Gastroesophageal sphincter (tissue), 4 donors: ENCODE results near the gene BCDIN3D. TPM values are rescaled to one million over a fixed set of nuclear protein-coding genes. Genes with fewer than 3 reads are reported as not detected.

Source experiments
- ATAC-seq: fragments of 150-250 bp; one replicate; pipeline ENCODE4 v1.9.1; 2016; ENCODE audit warnings: mild to moderate bottlenecking, moderate library complexity
- H3K27ac ChIP-seq, 4 donors: fragments of 200-600 bp; sonication (generic) in 3 of 4; 1 replicate in 3 of 4; 2 replicates in 1 of 4; pipeline ENCODE4 v1.5.1; 2016 to 2019
- H3K27me3 ChIP-seq: fragments of 200-600 bp; sonication (generic); one replicate; pipeline ENCODE4 v1.5.1; 2019
- H3K36me3 ChIP-seq, 2 donors: fragments of 200-600 bp; sonication (generic); one replicate each; pipeline ENCODE4 v1.5.1; 2019; ENCODE audit warnings: control low read depth in 1 of 2
- H3K4me1 ChIP-seq, 3 donors: fragments of 200-600 bp; sonication (generic); 1 replicate in 2 of 3; 2 replicates in 1 of 3; pipeline ENCODE4 v1.5.1; 2016 to 2019; ENCODE audit warnings: control low read depth in 2 of 3
- H3K4me3 ChIP-seq, 2 donors: fragments of 200-600 bp; sonication (generic); one replicate each; pipeline ENCODE4 v1.5.1; 2019; ENCODE audit warnings: mild to moderate bottlenecking in 1 of 2, moderate library complexity in 1 of 2
- H3K9me3 ChIP-seq, 3 donors: fragments of 200-600 bp; sonication (generic); one replicate each; pipeline ENCODE4 v1.5.1; 2017 to 2019; ENCODE audit warnings: control low read depth in 2 of 3
- CTCF ChIP-seq, 4 experiments: fragments of 200-600 bp in 2 of 4; fragments of 450-650 bp in 2 of 4; sonication (generic) in 1 of 4; IDR thresholded peaks; one replicate each; pipeline ENCODE4 v1.5.1; 2017 to 2019; ENCODE audit warnings: antibody characterized with exemption in 4 of 4, mild to moderate bottlenecking in 2 of 4, moderate library complexity in 2 of 4
- EP300 ChIP-seq: sonication (generic); formaldehyde crosslinking; IDR thresholded peaks from one replicate; pipeline ENCODE4 v1.6.1; 2017; ENCODE audit warnings: antibody characterized with exemption, mild to moderate bottlenecking
- POLR2A ChIP-seq, 2 donors: fragments of 450-650 bp; IDR thresholded peaks; one replicate each; pipeline ENCODE4 v1.6.1; 2017; ENCODE audit warnings: antibody characterized with exemption in 2 of 2, mild to moderate bottlenecking in 2 of 2, moderate library complexity in 1 of 2
- POLR2AphosphoS5 ChIP-seq: sonication (generic); formaldehyde crosslinking; IDR thresholded peaks from one replicate; pipeline ENCODE4 v1.6.1; 2017; ENCODE audit warnings: antibody characterized with exemption
- whole genome bisulfite sequencing, 2 donors: methylation state at CpG; one replicate each; pipeline ENCODE4 v1.1.5; 2018; ENCODE audit warnings: low coverage in 1 of 2; 5-methylcytosine and 5-hydroxymethylcytosine counted together
- total RNA-seq, 4 donors: library from RNA; depleted of rRNA; stranded (reverse); fragments of >200 nt; gene quantifications; one replicate each; pipeline ENCODE4 v1.1.0, GENCODE V29; 2016

Gene BCDIN3D
- total RNA-seq, 4 donors from 2014 or later, result 2.6 to 4.7 (median 3.4) TPM

GRCh38 chr12:49808686-49809380 is 34.1 kb downstream of the BCDIN3D start:
- H3K36me3 ChIP-seq, result peaks cover 0 to 29% of the 10 kb centered on the region in 2 donors
- H3K9me3 ChIP-seq, result no peaks in the 10 kb centered on the region
- WGBS, 2 donors, result 40% methylated on average over 2 of the region's 14 CpGs; no CpG with 5 or more reads in 1 of the 2 donors
- ATAC-seq, result peak; percentile 66
- peak overlapping the region in 3 of 4 donors; percentile 81 to 89 (median 86) for H3K27ac ChIP-seq
- H3K4me3 ChIP-seq, result peak overlapping the region in 1 of 2 donors; percentile 30
- peaks cover 0 to 41% (median 12%) of the 10 kb centered on the region in 3 donors for H3K4me1 ChIP-seq
- TF ChIP-seq POLR2A (IDR thresholded peaks at IDR 0.05) (no peak), CTCF (IDR thresholded peaks at IDR 0.05) (no peak), POLR2AphosphoS5 (no peak), EP300 (no peak)
- H3K27me3 ChIP-seq, result no peaks in the 10 kb centered on the region

- Histone ChIP-seq H3K4me3 (no peak overlapping the region), H3K27me3 (no peaks in the 10 kb centered on the region), H3K27ac (peak overlapping the region in 3 of 4 donors; percentile 81 to 89 (median 86)), H3K36me3 (peaks cover 0 to 36% of the 10 kb centered on the region in 2 donors), H3K9me3 (no peaks in the 10 kb centered on the region), H3K4me1 (peaks cover 0 to 41% (median 12%) of the 10 kb centered on the region in 3 donors)
- TF ChIP-seq POLR2A (IDR thresholded peaks at IDR 0.05) (no peak), EP300 (no peak), POLR2AphosphoS5 (no peak), CTCF (IDR thresholded peaks at IDR 0.05) (no peak)
- no peak for ATAC-seq
- WGBS, 2 donors, result 73 to 83% methylated on average over 1 to 4 of the region's 12 CpGs
Measured at GRCh38 chr12:49807991-49808580, 34.8 kb downstream of the BCDIN3D start.

GRCh38 chr12:49806877-49807276 is 36.0 kb downstream of the BCDIN3D start:
- H3K27me3 ChIP-seq, result no peaks in the 10 kb centered on the region
- peaks cover 0 to 41% (median 12%) of the 10 kb centered on the region in 3 donors for H3K4me1 ChIP-seq
- ATAC-seq, result no peak
- H3K9me3 ChIP-seq, result no peaks in the 10 kb centered on the region
- H3K36me3 ChIP-seq, result peaks cover 0 to 48% of the 10 kb centered on the region in 2 donors
- WGBS, 2 donors, result 88 to 97% methylated on average over 4 to 5 of the region's 7 CpGs
- no peak for TF ChIP-seq POLR2A (IDR thresholded peaks at IDR 0.05)
- no peak for TF ChIP-seq CTCF (IDR thresholded peaks at IDR 0.05)
- TF ChIP-seq POLR2AphosphoS5, result no peak
- TF ChIP-seq EP300, result no peak
- H3K4me3 ChIP-seq, result no peak overlapping the region
- peak overlapping the region in 1 of 4 donors; percentile 16 for H3K27ac ChIP-seq

GRCh38 chr12:49806321-49806813 is 36.5 kb downstream of the BCDIN3D start:
- no peak overlapping the region for H3K27ac ChIP-seq

More at GRCh38 chr12:49806321-49806813, 36.5 kb downstream of the BCDIN3D start:
- ATAC-seq, result no peak
- peaks cover 0 to 54% of the 10 kb centered on the region in 2 donors for H3K36me3 ChIP-seq
- H3K27me3 ChIP-seq, result no peaks in the 10 kb centered on the region
- no peaks in the 10 kb centered on the region for H3K9me3 ChIP-seq
- no peak for TF ChIP-seq EP300
- TF ChIP-seq POLR2AphosphoS5, result no peak
- no peak for TF ChIP-seq CTCF (IDR thresholded peaks at IDR 0.05)
- no peak for TF ChIP-seq POLR2A (IDR thresholded peaks at IDR 0.05)
- 75 to 100% methylated on average over 1 to 3 of the region's 7 CpGs for WGBS, 2 donors
- peaks cover 0 to 43% (median 12%) of the 10 kb centered on the region in 3 donors for H3K4me1 ChIP-seq
- no peak overlapping the region for H3K4me3 ChIP-seq
